ENCODE results near the gene CEACAM1.

- no peak for TF ChIP-seq POLR2AphosphoS5 (IDR thresholded peaks at IDR 0.05; ENCODE audit: low read depth, low read length)
- TF ChIP-seq CTCF (IDR thresholded peaks at IDR 0.05), result no peak
- TF ChIP-seq REST (IDR thresholded peaks at IDR 0.05; ENCODE audit: insufficient read depth in 1 of 2, low read depth in 2 of 2, low read length in 1 of 2), result no peak
- TF ChIP-seq SIN3A (IDR thresholded peaks at IDR 0.05; ENCODE audit: borderline replicate concordance, insufficient read depth, low read depth, low read length), result no peak
Measured at GRCh38 chr19:42521346-42522030, 6.8 kb downstream of the CEACAM1 start.
